CD14-positive monocyte (primary cell): Measurements from ENCODE around the gene PSMA4. TPM values are rescaled to one million over a fixed set of nuclear protein-coding genes. Genes with fewer than 3 reads are reported as not detected.

Experiments
- DNase-seq, 3 donors: peaks; one replicate each; pipeline ENCODE4 v3.0.0-alpha.2; 2011 to 2022
- H2AFZ ChIP-seq: 2 replicates; pipeline ENCODE4 v1.6.0; 2012; ENCODE audit warnings: mild to moderate bottlenecking, low read depth, low read length, inconsistent platforms; ENCODE audit not compliant: insufficient read depth, poor library complexity, severe bottlenecking
- H3K27ac ChIP-seq, 2 donors: 1 replicate in 1 of 2; 2 replicates in 1 of 2; pipeline ENCODE4 v1.5.1; 2012 to 2013; ENCODE audit warnings: low read length in 2 of 2, control low read depth in 1 of 2, inconsistent platforms in 1 of 2, low read depth in 1 of 2, mild to moderate bottlenecking in 1 of 2
- H3K27me3 ChIP-seq, 2 donors: one replicate each; pipeline versions ENCODE4 v1.6.0 to v1.6.1; 2011 to 2013; ENCODE audit warnings: low read length in 2 of 2; ENCODE audit not compliant: control insufficient read depth in 2 of 2, insufficient read depth in 2 of 2
- H3K36me3 ChIP-seq, 2 donors: replicated peaks in 1 of 2; 1 replicate in 1 of 2; 2 replicates in 1 of 2; pipeline versions ENCODE4 v1.5.1 to v1.6.1; 2012 to 2013; ENCODE audit warnings: low read length in 2 of 2, control low read depth in 1 of 2, inconsistent platforms in 1 of 2, mild to moderate bottlenecking in 1 of 2; ENCODE audit not compliant: insufficient read depth in 2 of 2, control insufficient read depth in 1 of 2
- H3K4me1 ChIP-seq, 2 donors: 1 replicate in 1 of 2; 2 replicates in 1 of 2; pipeline versions ENCODE4 v1.5.1 to v1.6.1; 2012 to 2013; ENCODE audit warnings: low read length in 2 of 2, control low read depth in 1 of 2, inconsistent platforms in 1 of 2, mild to moderate bottlenecking in 1 of 2, moderate library complexity in 1 of 2; ENCODE audit not compliant: insufficient read depth in 2 of 2, control insufficient read depth in 1 of 2
- H3K4me2 ChIP-seq: replicated peaks from 2 replicates; pipeline ENCODE3; 2012; ENCODE audit warnings: low read length, moderate library complexity, mild to moderate bottlenecking; ENCODE audit not compliant: poor library complexity, severe bottlenecking; ENCODE audit errors: extremely low read depth
- H3K4me3 ChIP-seq, 3 experiments: fragments of 200-600 bp in 1 of 3; sonication (generic) in 1 of 3; replicated peaks in 1 of 3; 1 replicate in 2 of 3; 2 replicates in 1 of 3; pipeline ENCODE4 v1.5.1; 2011 to 2013; ENCODE audit warnings: low read length in 3 of 3, mild to moderate bottlenecking in 3 of 3, control low read depth in 2 of 3, low read depth in 2 of 3, inconsistent platforms in 1 of 3, moderate library complexity in 1 of 3
- H3K79me2 ChIP-seq: 2 replicates; pipeline ENCODE4 v1.6.0; 2012; ENCODE audit warnings: mild to moderate bottlenecking, control low read depth, inconsistent platforms, low read length, moderate library complexity; ENCODE audit not compliant: insufficient read depth
- H3K9ac ChIP-seq: 2 replicates; pipeline ENCODE4 v1.6.0; 2017; ENCODE audit warnings: low read length, mild to moderate bottlenecking; ENCODE audit not compliant: insufficient read depth, poor library complexity, severe bottlenecking
- H3K9me3 ChIP-seq, 2 donors: replicated peaks in 1 of 2; 1 replicate in 1 of 2; 2 replicates in 1 of 2; pipeline versions ENCODE4 v1.5.1 to v1.6.1; 2012 to 2013; ENCODE audit warnings: low read length in 2 of 2, control low read depth in 1 of 2; ENCODE audit not compliant: control insufficient read depth in 1 of 2, insufficient read depth in 1 of 2
- H4K20me1 ChIP-seq: 2 replicates; pipeline ENCODE4 v1.6.0; 2012; ENCODE audit warnings: mild to moderate bottlenecking, low read length, control low read depth, moderate library complexity; ENCODE audit not compliant: insufficient read depth
- H3K27ac Mint-ChIP-seq, 7 donors: one replicate each; pipeline ENCODE4 v1.8.0; 2020; ENCODE audit warnings: mild to moderate bottlenecking in 7 of 7, mixed read lengths in 7 of 7, moderate library complexity in 6 of 7, inconsistent platforms in 2 of 7
- H3K27me3 Mint-ChIP-seq, 3 donors: one replicate each; pipeline ENCODE4 v1.8.0; 2021 to 2022; ENCODE audit warnings: low read depth in 3 of 3, mild to moderate bottlenecking in 3 of 3, mixed read lengths in 3 of 3, moderate library complexity in 3 of 3, inconsistent platforms in 1 of 3
- H3K36me3 Mint-ChIP-seq, 2 donors: one replicate each; pipeline ENCODE4 v1.8.0; 2020; ENCODE audit warnings: mixed read lengths in 2 of 2, inconsistent platforms in 1 of 2, mild to moderate bottlenecking in 1 of 2
- H3K4me1 Mint-ChIP-seq: one replicate; pipeline ENCODE4 v1.8.0; 2020; ENCODE audit warnings: mild to moderate bottlenecking, mixed read lengths
- H3K4me3 Mint-ChIP-seq, 2 donors: one replicate each; pipeline ENCODE4 v1.8.0; 2020; ENCODE audit warnings: mild to moderate bottlenecking in 2 of 2, mixed read lengths in 2 of 2, moderate library complexity in 1 of 2
- H3K9me3 Mint-ChIP-seq, 7 donors: one replicate each; pipeline ENCODE4 v1.8.0; 2020 to 2022; ENCODE audit warnings: mixed read lengths in 7 of 7, mild to moderate bottlenecking in 6 of 7, moderate library complexity in 6 of 7, inconsistent platforms in 2 of 7
- WGBS: methylation state at CpG from one replicate; pipeline ENCODE4 v1.1.5; 2013; ENCODE audit warnings: missing lambda C conversion rate; ENCODE audit not compliant: insufficient coverage; 5-methylcytosine and 5-hydroxymethylcytosine counted together
- intact Hi-C, 2 donors: fragments of 100-400 bp; cut with micrococcal nuclease; formaldehyde crosslinking; loops; one replicate each; pipeline versions ENCODE4 v1.15.0 to v1.15.1; 2023
- polyA plus RNA-seq, 3 donors: library from polyadenylated mRNA; depleted of rRNA in 1 of 3; unstranded in 2 of 3; stranded (reverse) in 1 of 3; fragments of 300-500 nt in 2 of 3; fragments of >200 nt in 1 of 3; fragmentation: Illumina TruSeq in 2 of 3; gene quantifications; 1 replicate in 2 of 3; 2 replicates in 1 of 3; pipeline ENCODE4 v1.2.3, GENCODE V29; 2012 to 2021
- TF ChIP-seq, protein P1 (sequence below): fragments of 200-600 bp; IDR thresholded peaks from one replicate; pipeline ENCODE4 v1.8.0; 2022; ENCODE audit warnings: antibody characterized with exemption, mild to moderate bottlenecking

The PSMA4 gene
- polyA plus RNA-seq, 3 donors, result 121 to 421 (median 406) TPM

DNA sequence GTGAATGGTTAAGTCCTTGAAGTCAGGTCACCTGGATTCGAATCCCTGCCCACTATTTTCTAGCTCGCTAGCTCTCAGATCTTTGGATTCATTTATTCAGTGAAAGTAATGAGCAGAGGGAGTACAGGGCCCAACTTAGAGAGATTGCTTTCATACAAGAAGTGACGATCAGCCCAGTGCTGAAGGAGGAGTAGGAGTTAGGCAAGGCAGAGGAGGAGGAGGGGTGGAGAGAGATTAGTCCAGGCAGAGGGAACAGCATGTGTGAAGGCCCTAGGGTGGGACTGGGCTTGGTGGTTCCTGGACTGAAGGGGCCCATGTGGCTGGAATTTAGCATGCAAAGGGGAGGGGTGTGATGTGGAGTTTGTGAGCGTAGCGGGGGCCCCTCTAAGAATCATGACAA lies 21.2 kb downstream of the PSMA4 start:
- peaks cover 17 to 38% (median 24%) of the 10 kb centered on the region in 3 donors for H3K27me3 Mint-ChIP-seq
- peaks cover 20% of the 10 kb centered on the region for H3K4me1 Mint-ChIP-seq
- H3K9me3 ChIP-seq, result no peaks in the 10 kb centered on the region
- peak overlapping the region in 1 of 2 donors; percentile 24 for H3K4me3 Mint-ChIP-seq
- no peaks in the 10 kb centered on the region for H3K36me3 ChIP-seq
- no peaks in the 10 kb centered on the region for H3K79me2 ChIP-seq
- H3K9me3 Mint-ChIP-seq, result peaks cover 0 to 2% (median under 1%) of the 10 kb centered on the region in 7 donors
- no peak overlapping the region for H3K4me2 ChIP-seq
- TF ChIP-seq, protein P1, sequence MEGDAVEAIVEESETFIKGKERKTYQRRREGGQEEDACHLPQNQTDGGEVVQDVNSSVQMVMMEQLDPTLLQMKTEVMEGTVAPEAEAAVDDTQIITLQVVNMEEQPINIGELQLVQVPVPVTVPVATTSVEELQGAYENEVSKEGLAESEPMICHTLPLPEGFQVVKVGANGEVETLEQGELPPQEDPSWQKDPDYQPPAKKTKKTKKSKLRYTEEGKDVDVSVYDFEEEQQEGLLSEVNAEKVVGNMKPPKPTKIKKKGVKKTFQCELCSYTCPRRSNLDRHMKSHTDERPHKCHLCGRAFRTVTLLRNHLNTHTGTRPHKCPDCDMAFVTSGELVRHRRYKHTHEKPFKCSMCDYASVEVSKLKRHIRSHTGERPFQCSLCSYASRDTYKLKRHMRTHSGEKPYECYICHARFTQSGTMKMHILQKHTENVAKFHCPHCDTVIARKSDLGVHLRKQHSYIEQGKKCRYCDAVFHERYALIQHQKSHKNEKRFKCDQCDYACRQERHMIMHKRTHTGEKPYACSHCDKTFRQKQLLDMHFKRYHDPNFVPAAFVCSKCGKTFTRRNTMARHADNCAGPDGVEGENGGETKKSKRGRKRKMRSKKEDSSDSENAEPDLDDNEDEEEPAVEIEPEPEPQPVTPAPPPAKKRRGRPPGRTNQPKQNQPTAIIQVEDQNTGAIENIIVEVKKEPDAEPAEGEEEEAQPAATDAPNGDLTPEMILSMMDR, result no peak
- intact Hi-C loops, result no loop called here
- no peaks in the 10 kb centered on the region for H4K20me1 ChIP-seq
- H3K9ac ChIP-seq, result no peak overlapping the region
- H3K4me1 ChIP-seq, result peaks cover 14 to 19% of the 10 kb centered on the region in 2 donors
- no peak overlapping the region for H2AFZ ChIP-seq
- 95% methylated on average over 5 of the region's 5 CpGs for WGBS
- DNase-seq, result no peak
- peaks cover 0 to 2% of the 10 kb centered on the region in 2 donors for H3K36me3 Mint-ChIP-seq
- no peak overlapping the region for H3K27ac ChIP-seq
- no peak overlapping the region for H3K27ac Mint-ChIP-seq
- peaks cover 18 to 20% of the 10 kb centered on the region in 2 donors for H3K27me3 ChIP-seq
- no peak overlapping the region for H3K4me3 ChIP-seq

GRCh38 chr15:78563092-78563491 lies 22.8 kb downstream of the PSMA4 start:
- TF ChIP-seq, protein P1, result no peak

More at GRCh38 chr15:78563092-78563491, 22.8 kb downstream of the PSMA4 start:
- H3K36me3 Mint-ChIP-seq, result peaks cover 0 to 4% of the 10 kb centered on the region in 2 donors
- no peaks in the 10 kb centered on the region for H3K9me3 ChIP-seq
- no peaks in the 10 kb centered on the region for H4K20me1 ChIP-seq
- peak overlapping the region in 1 of 2 donors; percentile 26 for H3K4me3 Mint-ChIP-seq
- H3K79me2 ChIP-seq, result no peaks in the 10 kb centered on the region
- DNase-seq, result no peak
- peak overlapping the region in 1 of 7 donors; percentile 70 for H3K27ac Mint-ChIP-seq
- H3K27me3 ChIP-seq, result peaks cover 29 to 32% of the 10 kb centered on the region in 2 donors
- no peaks in the 10 kb centered on the region for H3K36me3 ChIP-seq
- peaks cover 22% of the 10 kb centered on the region for H3K4me1 Mint-ChIP-seq
- H3K27me3 Mint-ChIP-seq, result peaks cover 27 to 51% (median 27%) of the 10 kb centered on the region in 3 donors
- peaks cover 14 to 19% of the 10 kb centered on the region in 2 donors for H3K4me1 ChIP-seq
- no peak overlapping the region for H3K4me3 ChIP-seq
- intact Hi-C loops, result no loop called here
- WGBS, result no CpG with 5 or more reads among the region's 2 CpGs
- H3K4me2 ChIP-seq, result no peak overlapping the region
- no peak overlapping the region for H3K27ac ChIP-seq
- no peak overlapping the region for H2AFZ ChIP-seq
- peaks cover 0 to 4% (median 2%) of the 10 kb centered on the region in 7 donors for H3K9me3 Mint-ChIP-seq
- no peak overlapping the region for H3K9ac ChIP-seq
